ENCODE measurements around the gene PRKG1.

DNA sequence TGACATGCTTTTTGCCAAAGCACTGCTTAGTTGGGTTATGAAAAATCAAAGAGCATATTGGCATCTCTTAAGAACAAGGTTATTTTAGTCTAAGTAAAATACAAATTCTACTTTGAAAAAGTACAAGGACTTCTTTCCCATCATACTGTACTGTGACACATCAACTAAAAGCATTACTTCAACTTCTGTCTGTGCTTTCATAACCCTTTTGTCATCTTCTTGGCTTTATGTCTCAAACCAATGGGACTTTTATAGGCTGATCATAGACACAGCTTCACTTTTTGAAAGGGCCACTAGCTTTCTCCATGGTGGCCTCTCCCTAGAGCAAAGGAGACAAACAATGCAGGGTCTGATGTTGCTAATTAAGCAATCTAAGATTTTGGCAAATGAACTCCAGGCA lies 814.0 kb downstream of the PRKG1 start:
- TF ChIP-seq, protein P1, sequence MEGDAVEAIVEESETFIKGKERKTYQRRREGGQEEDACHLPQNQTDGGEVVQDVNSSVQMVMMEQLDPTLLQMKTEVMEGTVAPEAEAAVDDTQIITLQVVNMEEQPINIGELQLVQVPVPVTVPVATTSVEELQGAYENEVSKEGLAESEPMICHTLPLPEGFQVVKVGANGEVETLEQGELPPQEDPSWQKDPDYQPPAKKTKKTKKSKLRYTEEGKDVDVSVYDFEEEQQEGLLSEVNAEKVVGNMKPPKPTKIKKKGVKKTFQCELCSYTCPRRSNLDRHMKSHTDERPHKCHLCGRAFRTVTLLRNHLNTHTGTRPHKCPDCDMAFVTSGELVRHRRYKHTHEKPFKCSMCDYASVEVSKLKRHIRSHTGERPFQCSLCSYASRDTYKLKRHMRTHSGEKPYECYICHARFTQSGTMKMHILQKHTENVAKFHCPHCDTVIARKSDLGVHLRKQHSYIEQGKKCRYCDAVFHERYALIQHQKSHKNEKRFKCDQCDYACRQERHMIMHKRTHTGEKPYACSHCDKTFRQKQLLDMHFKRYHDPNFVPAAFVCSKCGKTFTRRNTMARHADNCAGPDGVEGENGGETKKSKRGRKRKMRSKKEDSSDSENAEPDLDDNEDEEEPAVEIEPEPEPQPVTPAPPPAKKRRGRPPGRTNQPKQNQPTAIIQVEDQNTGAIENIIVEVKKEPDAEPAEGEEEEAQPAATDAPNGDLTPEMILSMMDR (conservative IDR thresholded peaks at IDR 0.05 in 1 of 2, IDR thresholded peaks at IDR 0.05 in 1 of 2; ENCODE audit: low read depth in 1 of 2, low read length in 2 of 2), result no peak
- TF ChIP-seq EZH2 (IDR thresholded peaks at IDR 0.05; ENCODE audit: low read length, missing control alignments), result no peak
